Right renal pelvis (tissue), 4 donors: ENCODE results near the gene OR8B12. TPM values are rescaled to one million over a fixed set of nuclear protein-coding genes. Genes with fewer than 3 reads are reported as not detected.

Source experiments
- DNase-seq, 4 donors: peaks; one replicate each; pipeline ENCODE4 v3.0.0-alpha.2; 2013; ENCODE audit warnings: low read depth in 4 of 4, low spot score in 3 of 4, missing footprints in 1 of 4
- polyA plus RNA-seq, 4 donors: library from polyadenylated mRNA; unstranded; fragments of 120-200 nt; gene quantifications; one replicate each; pipeline ENCODE4 v1.2.1, GENCODE V29; 2013; ENCODE audit not compliant: insufficient read length in 4 of 4

Gene OR8B12, protein sequence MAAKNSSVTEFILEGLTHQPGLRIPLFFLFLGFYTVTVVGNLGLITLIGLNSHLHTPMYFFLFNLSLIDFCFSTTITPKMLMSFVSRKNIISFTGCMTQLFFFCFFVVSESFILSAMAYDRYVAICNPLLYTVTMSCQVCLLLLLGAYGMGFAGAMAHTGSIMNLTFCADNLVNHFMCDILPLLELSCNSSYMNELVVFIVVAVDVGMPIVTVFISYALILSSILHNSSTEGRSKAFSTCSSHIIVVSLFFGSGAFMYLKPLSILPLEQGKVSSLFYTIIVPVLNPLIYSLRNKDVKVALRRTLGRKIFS
- polyA plus RNA-seq: under 1 TPM in 1 of 4 donors, not detected in 3; 0.04 TPM

DNA sequence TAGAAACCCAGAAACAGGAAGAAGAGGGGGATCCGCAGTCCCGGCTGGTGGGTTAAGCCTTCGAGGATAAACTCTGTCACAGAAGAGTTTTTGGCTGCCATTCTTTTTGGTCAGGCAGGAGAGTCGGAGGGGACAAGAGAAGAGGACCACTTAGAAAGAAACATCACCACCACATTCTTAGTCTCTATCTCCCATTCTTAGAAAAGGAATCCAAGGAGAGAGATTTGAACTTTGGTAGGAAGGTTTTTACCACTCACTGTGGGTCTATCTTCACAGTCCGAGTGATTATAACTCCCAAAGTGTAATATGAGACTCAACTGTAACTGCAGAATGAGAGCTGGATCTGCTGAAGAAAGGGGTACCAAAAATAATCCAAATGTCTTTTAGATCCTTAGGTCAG is at the start of gene OR8B12:
Gene OR8B12 (minus strand): TSS at position 101 of the 400 bp plus-strand sequence. CDS start 0 bp downstream, at position 101.
- DNase-seq: no peak

DNA sequence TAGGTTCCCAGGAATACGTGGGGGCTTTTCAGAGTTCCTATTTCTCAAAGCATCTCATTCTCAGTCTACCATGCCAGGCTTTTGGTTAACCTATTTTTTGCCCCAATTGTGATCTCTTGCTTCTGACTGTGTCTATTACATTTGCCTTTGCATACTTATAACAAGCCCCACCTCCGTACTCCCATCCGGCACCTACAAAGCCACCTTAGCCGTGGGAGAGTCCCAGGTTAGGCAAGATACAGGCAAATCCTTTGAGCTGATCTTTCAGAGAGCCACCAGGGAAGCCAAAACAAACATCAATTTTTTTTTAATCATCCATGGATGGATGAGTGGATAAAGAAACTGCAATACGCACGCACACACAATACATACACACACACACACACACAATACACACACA is 49.2 kb upstream of the OR8B12 start:
- DNase-seq: no peak

DNA sequence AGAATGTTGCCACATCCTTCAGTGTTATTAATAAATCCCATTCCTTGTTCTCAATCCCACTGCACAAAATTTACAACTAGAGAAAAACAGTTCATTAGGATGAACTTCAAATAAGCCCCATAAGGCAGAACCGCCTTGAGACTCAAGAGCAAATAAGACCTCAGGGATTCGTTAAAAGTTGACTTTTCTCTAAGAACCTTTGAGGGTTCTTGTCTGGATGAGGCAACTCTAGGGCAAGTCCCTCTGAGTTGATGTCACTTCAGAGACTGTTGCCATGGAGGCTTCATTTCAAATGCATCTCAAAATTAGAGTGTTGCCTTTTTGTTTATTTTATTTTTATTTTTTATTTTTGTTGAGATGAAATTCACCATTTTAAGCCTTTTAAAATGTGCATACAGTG is 48.0 kb upstream of the OR8B12 start:
- DNase-seq: no peak

DNA sequence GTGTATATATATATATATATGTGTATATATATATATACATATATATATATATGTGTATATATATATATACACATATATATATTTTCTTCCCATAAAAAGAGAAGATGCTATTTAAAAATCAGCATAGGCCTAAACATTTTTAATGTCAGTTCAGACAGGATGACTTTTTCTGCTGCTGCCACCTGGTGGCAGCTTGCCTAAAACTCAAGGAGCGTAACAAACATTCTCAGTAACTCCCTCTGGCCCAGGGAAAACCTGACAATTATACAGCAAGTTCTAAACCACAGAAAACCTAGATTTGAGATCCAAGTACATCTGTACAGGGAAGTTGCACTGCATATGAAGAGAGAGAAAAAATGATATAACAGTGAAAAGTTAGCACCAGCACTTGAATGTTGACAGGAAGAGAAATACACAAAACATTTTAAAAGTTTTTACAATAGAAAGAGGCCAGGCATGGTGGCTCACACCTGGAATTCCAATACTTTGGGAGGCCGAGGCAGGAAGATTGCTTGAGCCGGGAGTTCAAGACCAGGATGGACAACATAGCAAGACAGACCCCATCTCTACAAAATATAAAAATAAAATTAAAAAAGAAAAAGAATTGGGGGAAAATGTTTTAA is 42.9 kb upstream of the OR8B12 start:
- peak; percentile 23 to 42 (median 34) for DNase-seq

DNA sequence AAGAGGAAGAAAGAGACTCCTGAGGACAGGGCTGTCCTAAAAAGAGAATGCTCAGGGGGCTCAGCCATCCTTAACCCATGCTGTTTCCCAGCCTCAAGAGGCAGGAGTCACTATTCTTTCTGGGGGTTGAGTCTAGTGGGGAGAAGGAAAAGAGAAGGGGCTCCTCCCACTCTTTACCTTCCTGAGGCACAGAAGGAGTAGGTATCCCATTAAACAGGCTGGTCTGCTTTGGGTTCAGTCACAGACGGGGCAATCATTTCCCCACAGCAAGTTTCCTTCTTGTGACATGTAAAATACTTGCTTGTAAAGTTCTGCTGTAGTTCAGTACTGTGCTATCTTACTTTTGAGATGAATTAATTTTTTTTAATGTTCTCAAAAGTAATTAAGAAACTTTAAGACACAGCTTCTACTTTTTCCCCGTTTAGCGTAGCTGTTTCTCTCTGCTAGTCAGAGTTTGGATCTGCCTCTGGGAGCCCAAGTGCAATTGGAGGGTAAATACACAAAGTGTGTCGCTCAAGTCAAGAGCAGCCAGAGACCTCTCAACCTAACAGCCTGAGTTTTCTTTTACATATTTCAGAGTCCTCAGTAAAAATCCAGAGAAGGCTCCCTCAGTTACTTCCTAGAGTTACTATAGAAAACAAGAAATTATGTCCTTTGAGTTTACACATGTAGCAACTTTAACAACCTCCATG is 41.4 kb upstream of the OR8B12 start:
- no peak for DNase-seq

DNA sequence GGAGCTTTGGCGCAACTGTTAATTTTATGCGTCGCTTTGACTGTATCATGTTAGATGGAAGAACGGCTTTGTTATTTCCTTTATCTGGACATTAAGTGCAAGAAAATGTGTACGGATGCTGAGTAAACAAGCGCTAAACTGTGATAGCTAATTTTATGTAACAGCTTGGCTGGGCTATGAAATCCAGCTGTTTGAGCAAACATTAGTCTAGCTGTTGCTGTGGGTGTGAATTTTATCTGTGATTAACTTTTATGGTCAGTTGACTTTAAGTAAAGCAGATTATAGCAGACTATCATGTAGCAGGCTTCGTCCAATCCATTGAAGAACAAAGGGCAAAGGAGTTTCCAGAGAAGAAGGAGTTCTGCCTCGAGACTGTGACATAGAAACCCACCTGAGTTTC is 40.3 kb upstream of the OR8B12 start:
- no peak for DNase-seq

DNA sequence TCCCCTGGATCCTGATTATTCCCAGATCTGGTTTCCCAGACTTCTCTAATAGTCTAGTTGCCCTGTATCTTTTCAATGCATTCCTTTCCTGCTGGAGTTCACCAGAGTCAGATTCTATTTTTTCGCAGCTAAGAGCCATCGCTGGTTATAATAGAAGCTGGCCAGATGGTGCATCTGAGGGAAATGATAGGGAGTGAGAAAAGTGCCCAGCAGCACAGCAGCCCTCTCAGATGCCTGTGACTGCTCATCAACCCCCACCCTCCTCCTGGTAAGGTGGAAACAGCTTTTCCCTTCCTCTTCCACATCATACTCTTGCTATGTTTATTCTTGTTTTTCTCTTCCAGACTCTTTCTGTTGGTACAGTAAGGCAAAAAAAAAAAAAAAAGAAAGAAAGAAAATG is 39.1 kb upstream of the OR8B12 start:
- DNase-seq: no peak

DNA sequence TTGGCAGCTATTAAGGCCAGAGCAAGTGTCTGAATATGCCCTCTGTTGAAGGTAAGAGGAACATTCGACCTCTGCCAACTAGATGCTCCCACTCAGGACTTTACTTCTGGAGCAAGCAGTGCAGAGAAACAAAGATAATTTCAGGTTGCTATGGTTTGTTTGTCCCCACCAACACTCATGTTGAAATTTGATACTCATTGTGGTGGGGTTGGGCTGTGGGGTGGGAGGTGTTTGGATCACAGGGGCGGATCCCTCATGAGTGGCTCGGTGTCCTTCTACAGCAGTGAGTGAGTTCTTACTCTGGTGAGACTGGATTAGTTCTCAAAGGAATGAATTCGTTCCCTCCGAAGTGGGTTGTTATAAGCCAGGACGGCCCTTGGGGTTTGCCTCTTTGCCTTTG is 38.4 kb upstream of the OR8B12 start:
- no peak for DNase-seq

DNA sequence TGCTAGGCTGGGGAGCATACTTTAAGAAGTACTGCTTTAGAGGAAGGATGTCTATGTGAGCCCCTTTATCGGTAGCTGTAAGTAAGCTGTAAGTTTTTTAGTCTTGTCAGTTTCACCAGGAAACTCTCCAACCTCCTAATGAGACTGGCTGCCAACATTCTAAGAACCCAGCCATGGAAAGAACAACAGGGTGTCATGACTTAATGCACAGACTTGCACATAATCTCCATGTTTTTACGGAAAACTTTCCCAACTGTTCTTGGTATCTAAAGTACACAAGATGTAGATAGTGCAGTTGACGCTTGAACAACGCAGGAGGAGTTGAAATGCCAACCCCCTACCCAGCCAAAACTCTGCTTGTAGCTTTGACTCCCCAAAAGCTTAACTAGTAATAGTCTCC is 35.3 kb upstream of the OR8B12 start:
- no peak for DNase-seq

DNA sequence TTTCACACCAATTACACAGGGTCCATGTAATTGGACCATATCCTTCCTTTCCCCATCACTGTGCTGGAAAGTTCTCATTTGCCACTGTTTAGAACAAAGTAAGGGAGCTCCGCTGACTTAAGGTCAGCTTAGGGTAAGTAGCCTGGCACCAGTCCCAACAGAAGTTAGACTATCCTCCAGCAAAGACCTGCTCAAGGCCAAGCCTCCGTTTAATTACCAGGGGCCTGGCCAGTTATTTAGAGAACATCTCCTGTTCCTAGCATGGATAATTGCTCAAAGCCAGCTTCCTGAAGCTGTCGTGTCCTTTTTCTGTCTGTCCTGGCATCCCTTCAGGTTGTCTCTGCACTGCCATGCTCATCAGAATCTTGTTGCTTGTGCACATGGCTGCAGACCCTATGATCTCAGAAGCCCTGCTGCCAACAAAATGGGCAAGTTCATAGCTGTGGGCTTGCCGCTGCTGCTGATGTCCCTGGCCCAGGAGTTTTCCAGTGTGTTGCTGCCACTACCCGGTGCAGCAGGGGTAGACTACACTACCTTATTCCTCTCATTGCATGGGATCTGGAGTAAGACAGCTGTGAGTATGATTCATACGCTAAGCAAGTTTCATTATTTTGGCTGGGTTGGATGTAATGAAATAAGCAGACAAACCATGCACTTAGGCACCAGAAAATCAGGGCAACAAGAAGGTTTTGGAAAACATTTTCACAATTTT is 34.4 kb upstream of the OR8B12 start:
- DNase-seq: no peak

DNA sequence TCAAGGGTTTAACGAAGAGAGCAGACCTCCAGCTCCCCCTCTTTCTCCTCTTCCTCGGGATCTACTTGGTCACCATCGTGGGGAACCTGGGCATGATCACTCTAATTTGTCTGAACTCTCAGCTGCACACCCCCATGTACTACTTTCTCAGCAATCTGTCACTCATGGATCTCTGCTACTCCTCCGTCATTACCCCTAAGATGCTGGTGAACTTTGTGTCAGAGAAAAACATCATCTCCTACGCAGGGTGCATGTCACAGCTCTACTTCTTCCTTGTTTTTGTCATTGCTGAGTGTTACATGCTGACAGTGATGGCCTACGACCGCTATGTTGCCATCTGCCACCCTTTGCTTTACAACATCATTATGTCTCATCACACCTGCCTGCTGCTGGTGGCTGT is 26.7 kb upstream of the OR8B12 start:
- no peak for DNase-seq

DNA sequence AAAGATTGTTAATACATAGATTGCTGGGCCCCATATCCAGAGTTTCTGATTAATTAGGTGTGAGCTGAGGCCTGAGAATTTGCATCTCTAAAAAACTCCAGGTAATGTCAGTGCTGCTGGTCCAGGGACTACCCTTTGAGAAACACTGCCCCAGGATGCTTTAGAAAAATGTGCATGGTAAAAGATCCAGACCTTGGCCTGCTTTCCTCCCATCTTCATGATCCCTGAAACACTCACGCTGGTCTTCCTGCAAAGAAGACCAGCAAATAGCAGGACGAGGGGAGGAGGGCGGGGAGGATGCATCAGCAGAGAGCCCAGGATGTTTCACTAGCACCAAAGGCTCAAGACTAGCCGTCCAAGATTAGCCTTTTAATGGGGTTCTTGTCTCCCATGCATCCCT is 26.2 kb upstream of the OR8B12 start, which contains the start of gene OR8A1:
Gene OR8A1 (plus strand): TSS at position 301 of the 400 bp plus-strand sequence. CDS start 123 bp downstream, outside the sequence.
- DNase-seq: no peak

DNA sequence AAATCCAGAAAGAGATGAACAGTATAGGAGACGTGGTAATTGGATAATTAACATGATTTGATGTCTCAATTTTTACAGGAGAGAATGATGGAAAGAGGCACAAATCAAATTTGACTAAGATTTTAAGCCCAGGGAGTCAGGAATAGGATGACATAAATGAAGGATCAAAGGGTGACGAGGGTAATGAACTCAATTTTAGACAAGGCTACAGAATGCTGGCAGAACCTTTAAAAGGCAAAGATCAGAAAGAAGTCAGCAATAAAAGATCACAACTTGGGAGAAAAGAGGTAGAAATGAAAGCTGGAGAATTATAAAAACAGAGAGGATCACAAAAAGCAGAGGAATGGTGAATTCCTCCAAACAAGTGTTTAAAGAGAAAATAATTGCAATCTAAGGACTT is 13.4 kb upstream of the OR8B12 start:
- DNase-seq: no peak

DNA sequence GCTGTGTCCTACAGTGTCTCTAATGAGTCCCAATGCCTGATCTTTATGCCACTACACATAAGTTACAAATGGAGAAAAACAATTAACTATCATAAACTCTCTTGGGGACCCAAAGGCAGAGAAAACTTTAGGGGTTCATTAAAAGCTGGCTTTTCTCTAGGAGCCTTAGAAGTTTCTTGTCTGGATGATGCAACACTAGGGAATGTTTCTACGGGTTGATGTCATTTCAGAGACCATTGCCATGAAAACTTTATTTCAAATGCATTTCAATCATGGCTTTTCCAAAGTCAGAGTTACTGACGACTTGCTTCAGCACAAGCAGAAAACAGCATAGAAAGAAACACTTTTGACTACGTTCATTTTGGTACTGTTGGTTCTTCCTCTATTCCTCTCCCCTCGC is 8.5 kb upstream of the OR8B12 start:
- DNase-seq: no peak

DNA sequence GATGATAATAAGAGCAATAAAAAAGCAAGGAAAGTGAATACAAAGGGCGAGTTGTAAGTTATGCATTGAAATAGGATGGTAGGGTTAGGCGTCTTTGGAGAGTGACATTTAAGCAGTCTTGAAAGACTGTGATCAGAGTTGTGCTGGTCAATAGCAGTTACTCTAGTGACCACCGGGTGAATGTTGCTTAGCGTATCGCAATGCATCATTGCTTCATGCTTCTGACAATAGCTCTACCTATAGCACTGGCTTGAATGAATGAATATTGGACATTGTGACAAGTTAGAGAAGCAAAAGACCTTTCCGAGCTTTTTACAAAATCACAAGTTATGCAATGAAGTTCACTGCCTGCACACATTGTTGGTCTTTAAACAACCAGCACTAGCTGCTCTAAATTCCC is 7.7 kb upstream of the OR8B12 start:
- no peak for DNase-seq

DNA sequence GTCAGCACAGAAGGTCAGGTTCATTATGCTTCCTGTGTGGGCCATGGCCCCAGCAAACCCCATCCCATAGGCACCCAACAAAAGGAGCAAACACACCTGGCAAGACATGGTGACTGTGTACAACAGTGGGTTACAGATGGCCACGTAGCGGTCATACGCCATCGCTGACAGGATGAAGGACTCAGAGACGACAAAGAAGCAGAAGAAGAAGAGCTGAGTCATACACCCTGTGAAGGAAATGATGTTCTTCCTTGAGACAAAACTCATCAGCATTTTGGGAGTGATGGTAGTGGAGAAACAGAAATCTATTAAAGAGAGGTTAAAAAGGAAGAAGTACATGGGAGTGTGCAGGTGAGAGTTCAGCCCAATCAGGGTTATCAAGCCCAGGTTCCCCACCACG is 309 bp downstream of the OR8B12 start:
- DNase-seq: no peak

DNA sequence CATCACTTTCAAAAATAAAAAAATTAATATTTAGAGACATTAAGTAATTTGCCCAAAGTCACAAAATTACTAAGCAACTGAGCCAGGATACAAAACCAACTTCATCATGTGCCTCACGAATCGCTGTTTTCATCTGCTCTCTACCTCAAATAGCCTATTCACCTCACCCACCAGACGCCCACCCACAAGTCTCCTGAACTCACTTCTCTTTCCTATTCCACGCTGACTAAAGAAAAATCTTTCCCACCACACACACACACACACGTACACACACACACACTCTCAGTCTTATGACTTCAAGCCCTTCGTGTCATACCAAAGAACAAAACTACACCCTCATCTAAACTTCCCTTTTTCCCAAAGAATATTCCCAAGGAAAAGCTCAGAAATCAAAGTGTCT is 2.2 kb downstream of the OR8B12 start:
- no peak for DNase-seq

DNA sequence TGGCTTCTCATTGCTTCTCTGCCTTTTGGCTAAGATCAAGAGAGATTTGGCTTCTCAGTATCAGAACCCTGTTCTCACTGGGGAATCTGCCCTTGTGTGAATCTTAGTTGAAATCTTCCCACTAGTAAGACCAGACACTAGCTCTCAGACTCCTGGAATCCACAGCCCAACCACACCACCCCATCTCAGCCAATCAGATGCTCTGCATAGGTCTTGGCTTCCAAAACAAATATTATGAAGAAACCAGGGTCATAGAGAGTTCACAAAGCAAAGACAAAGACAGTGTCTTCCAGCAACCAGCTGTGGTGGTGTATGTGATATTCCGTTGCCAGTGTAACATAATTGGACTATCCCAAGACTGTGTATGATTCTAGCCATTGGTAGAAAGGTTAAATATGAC is 5.4 kb downstream of the OR8B12 start:
- no peak for DNase-seq

DNA sequence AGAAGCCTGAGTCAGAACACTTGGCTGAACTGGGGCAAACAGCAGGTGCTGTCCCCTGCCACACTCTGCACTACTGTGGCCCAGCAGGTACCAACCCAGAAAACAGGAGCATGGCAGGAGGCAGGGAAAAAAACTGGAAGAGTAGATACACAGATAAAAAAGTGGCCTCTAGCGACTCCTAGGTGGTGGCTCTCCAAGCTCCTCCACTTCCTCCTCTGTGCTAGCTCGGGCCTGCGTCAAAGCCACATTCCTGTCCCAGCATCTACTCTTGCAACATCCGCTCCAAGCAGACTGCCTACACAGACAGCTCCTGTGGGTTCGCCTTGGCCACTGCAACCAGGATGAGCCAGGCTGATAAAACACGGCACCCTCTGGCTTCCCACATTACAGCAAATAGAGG is 6.9 kb downstream of the OR8B12 start:
- DNase-seq: no peak

DNA sequence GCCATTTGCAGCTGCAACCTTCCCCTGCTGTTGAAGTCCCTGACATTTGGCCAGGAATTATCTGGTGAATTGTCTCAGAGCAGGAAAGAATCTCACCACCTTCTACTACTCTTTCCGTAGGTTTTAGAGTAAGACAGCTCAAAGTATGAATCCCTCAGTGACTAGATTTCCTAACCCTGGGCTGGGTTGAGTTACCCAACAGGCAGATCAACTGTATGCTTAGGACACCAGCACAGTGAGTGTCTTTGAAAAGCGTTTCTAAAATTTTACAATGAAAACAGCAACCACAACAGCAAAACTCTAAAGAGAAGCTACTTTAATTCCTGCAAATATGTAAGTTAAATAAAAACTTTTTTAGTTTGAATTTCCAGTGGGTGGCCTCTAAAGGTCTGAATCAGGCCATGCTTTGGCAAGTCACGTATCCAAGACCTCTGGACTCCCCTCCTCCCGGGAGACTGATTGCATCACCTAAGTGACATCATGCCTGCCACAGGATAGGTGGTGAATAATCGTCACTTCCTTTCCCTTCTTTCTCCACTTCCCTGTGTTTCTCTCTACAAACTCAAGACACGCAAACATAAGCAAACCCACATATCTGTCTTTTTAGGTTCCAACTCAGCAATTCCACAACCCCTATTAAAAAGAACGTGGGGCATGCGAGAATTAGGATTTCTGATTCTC is 7.8 kb downstream of the OR8B12 start:
- no peak for DNase-seq

DNA sequence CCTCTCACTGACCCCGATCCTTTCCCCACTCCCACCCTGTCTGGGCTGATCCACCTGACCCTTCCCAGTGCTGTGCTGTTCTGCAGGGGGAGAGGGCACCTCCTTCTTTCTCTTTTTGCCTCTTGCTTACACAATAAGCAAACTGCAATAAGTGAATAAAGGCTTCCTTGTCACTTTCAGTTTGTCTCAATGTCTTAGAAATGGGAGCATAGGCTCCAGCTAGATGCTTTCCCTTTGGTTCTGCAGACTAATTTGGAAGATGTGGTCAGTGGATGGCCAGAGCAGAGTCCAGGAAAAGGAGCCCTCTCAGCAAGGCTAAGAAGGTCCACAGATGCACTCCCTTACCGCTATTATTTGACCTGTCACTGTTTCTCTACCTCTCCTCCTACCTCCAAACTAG is 9.4 kb downstream of the OR8B12 start:
- DNase-seq: no peak
